Ovary (tissue), 9 donors: Measurements from ENCODE around the gene THAP12. TPM values are rescaled to one million over a fixed set of nuclear protein-coding genes. Genes with fewer than 3 reads are reported as not detected.

Experiments
- DNase-seq, 5 donors: peaks; one replicate each; pipeline ENCODE4 v3.0.0-alpha.2; 2019 to 2020
- H3K27ac ChIP-seq, 2 donors: fragments of 200-600 bp; one replicate each; pipeline versions ENCODE4 v1.5.1 to v1.8.0; 2019 to 2022
- H3K27me3 ChIP-seq: fragments of 200-600 bp; one replicate; pipeline ENCODE4 v1.8.0; 2022
- H3K36me3 ChIP-seq: fragments of 200-600 bp; sonication (generic); one replicate; pipeline ENCODE4 v1.5.1; 2019
- H3K4me1 ChIP-seq: one replicate; pipeline ENCODE4 v1.8.1; 2013; ENCODE audit warnings: mild to moderate bottlenecking, moderate library complexity; ENCODE audit not compliant: insufficient read depth
- H3K4me3 ChIP-seq: fragments of 200-600 bp; sonication (generic); one replicate; pipeline ENCODE4 v1.5.1; 2017
- H3K9me3 ChIP-seq, 2 donors: fragments of 200-600 bp in 1 of 2; sonication (generic) in 1 of 2; one replicate each; pipeline versions ENCODE4 v1.5.1 to v1.8.1; 2013 to 2019; ENCODE audit warnings: mild to moderate bottlenecking in 1 of 2, moderate library complexity in 1 of 2
- EP300 ChIP-seq: sonication (generic); formaldehyde crosslinking; IDR thresholded peaks from one replicate; pipeline ENCODE4 v1.6.1; 2017; ENCODE audit warnings: antibody characterized with exemption
- POLR2A ChIP-seq: fragments of 450-650 bp; IDR thresholded peaks from one replicate; pipeline ENCODE4 v1.6.1; 2017; ENCODE audit warnings: antibody characterized with exemption, mild to moderate bottlenecking, moderate library complexity
- WGBS, 3 donors: extraction: QIAGEN DNeasy Blood & Tissue Kit in 1 of 3; methylation state at CpG; one replicate each; pipeline versions ENCODE4 v1.1.5 to v1.1.7; 2013 to 2017; 5-methylcytosine and 5-hydroxymethylcytosine counted together
- intact Hi-C, 4 donors: fragments of 100-400 bp; cut with DNase I; formaldehyde crosslinking; loops; one replicate each; pipeline versions ENCODE4 v1.11.0 to v1.15.1; 2022 to 2023
- polyA plus RNA-seq, 2 donors: library from polyadenylated mRNA; stranded (reverse); fragments of 200-250 nt in 1 of 2; fragments of 350-450 nt in 1 of 2; fragmentation: Illumina TruSeq in 1 of 2; extraction: RNeasy Lipid Tissue Mini Kit (QIAGEN cat#74804) in 1 of 2; gene quantifications; one replicate each; pipeline ENCODE4 v1.2.3, GENCODE V29; 2013 to 2014
- total RNA-seq, 7 donors: library from RNA; depleted of rRNA in 2 of 7; stranded (reverse); fragments of >200 nt in 2 of 7; fragmentation: NEBNext Ultra II Directional in 3 of 7; extraction: Animal tissue kit (Norgen Biotek cat#: 25700) in 3 of 7; gene quantifications; one replicate each; pipeline versions ENCODE4 v1.1.0 to v1.2.4, GENCODE V29; 2016 to 2023
- TF ChIP-seq, protein P1 (sequence below), 3 donors: fragments of 450-650 bp in 2 of 3; fragments of 200-600 bp in 1 of 3; IDR thresholded peaks; one replicate each; pipeline versions ENCODE4 v1.5.1 to v1.8.0; 2016 to 2022; ENCODE audit warnings: antibody characterized with exemption in 3 of 3, mild to moderate bottlenecking in 1 of 3
- donor health status: DM: no; HTN: no; CAD: no; lungs with moderate emphysema.
- donor health status: DM: no; HTN: no; CAD: no.
- donor health status: Bipolar disorder and iron deficiency.
- donor health status: DM: yes; HTN: yes; CAD: no.
- donor health status: DM: no; HTN: no; CAD: no.
- donor health status: DM: yes; HTN: yes; CAD: no.

Gene THAP12
- total and polyA plus RNA-seq, 9 donors = 23.8 to 55.6 (median 41.6) TPM

- H3K9me3 ChIP-seq = no peaks in the 10 kb centered on the region
- 62 to 67% (median 66%) methylated on average over 4 of the region's 4 CpGs for WGBS, 3 donors
- H3K4me3 ChIP-seq = no peak overlapping the region
- TF ChIP-seq EP300 (no peak), POLR2A (no peak)
- TF ChIP-seq, protein P1, sequence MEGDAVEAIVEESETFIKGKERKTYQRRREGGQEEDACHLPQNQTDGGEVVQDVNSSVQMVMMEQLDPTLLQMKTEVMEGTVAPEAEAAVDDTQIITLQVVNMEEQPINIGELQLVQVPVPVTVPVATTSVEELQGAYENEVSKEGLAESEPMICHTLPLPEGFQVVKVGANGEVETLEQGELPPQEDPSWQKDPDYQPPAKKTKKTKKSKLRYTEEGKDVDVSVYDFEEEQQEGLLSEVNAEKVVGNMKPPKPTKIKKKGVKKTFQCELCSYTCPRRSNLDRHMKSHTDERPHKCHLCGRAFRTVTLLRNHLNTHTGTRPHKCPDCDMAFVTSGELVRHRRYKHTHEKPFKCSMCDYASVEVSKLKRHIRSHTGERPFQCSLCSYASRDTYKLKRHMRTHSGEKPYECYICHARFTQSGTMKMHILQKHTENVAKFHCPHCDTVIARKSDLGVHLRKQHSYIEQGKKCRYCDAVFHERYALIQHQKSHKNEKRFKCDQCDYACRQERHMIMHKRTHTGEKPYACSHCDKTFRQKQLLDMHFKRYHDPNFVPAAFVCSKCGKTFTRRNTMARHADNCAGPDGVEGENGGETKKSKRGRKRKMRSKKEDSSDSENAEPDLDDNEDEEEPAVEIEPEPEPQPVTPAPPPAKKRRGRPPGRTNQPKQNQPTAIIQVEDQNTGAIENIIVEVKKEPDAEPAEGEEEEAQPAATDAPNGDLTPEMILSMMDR (IDR thresholded peaks at IDR 0.05) = no peak
- no peaks in the 10 kb centered on the region for H3K36me3 ChIP-seq
- no peaks in the 10 kb centered on the region for H3K4me1 ChIP-seq
- no peak for DNase-seq
- intact Hi-C loops = no loop called here
- no peak overlapping the region for H3K27ac ChIP-seq
- no peaks in the 10 kb centered on the region for H3K27me3 ChIP-seq
These were observed 43.0 kb downstream of the THAP12 start for GRCh38 chr11:76337923-76338322.

- DNase-seq = no peak
- no peak for TF ChIP-seq POLR2A
- TF ChIP-seq, protein P1 (IDR thresholded peaks at IDR 0.05) = no peak
- no peak for TF ChIP-seq EP300
- Histone ChIP-seq H3K27me3 (no peaks in the 10 kb centered on the region), H3K27ac (no peak overlapping the region), H3K4me3 (no peak overlapping the region), H3K9me3 (no peaks in the 10 kb centered on the region), H3K4me1 (no peaks in the 10 kb centered on the region), H3K36me3 (no peaks in the 10 kb centered on the region)
- WGBS, 3 donors = 87 to 96% (median 89%) methylated on average over 1 of the region's 1 CpG
- intact Hi-C loops = no loop called here
These were observed 43.5 kb downstream of the THAP12 start for GRCh38 chr11:76337469-76337868.

DNA sequence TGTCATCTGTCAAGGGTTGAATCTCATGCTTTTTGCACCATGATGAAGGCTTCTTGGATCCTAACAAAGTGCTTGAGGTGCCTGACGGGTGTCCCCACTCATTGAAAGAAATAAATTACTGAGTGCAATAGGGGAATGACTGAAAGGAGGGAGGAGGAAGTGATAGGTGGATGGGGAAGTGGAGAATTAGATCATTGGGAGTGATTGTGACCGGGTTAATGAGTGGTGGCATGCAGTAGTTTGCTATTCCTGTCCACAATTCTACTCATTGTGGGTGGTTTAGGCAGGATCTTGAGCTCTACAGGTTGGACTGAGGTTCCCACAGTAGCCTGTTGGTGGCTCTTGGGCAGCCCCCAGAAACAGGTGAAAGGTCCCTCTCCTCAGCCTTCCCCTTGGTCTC is 44.3 kb downstream of the THAP12 start:
- WGBS, 3 donors = 81 to 93% (median 84%) methylated on average over 2 of the region's 2 CpGs
- no peak overlapping the region for H3K27ac ChIP-seq
- H3K9me3 ChIP-seq = no peaks in the 10 kb centered on the region
- H3K4me3 ChIP-seq = no peak overlapping the region
- intact Hi-C loops = no loop called here
- no peaks in the 10 kb centered on the region for H3K36me3 ChIP-seq
- DNase-seq = no peak
- H3K27me3 ChIP-seq = no peaks in the 10 kb centered on the region
- no peaks in the 10 kb centered on the region for H3K4me1 ChIP-seq
- TF ChIP-seq POLR2A = no peak

DNA sequence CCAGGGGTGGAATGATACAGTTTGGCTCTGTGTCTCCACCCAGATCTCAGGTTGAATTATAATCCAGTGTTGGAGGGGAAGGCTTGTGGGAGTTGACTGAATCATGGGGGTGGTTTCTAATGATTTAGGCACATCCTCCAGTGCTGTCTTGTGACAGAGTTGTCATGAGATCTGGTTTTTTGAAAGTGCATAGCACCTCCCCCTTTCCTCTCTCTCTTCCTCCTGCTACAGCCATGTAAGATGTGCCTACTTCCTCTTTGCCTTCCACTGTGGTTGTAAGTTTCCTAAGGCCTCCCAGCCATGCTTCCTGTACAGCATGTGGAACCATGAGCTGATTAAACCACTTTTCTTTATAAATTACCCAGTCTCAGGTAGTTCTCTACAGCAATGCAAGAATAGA is 45.1 kb downstream of the THAP12 start:
- no peak overlapping the region for H3K4me3 ChIP-seq
- TF ChIP-seq POLR2A (no peak), EP300 (no peak)
- TF ChIP-seq, protein P1 (IDR thresholded peaks at IDR 0.05) = no peak
- H3K9me3 ChIP-seq = no peaks in the 10 kb centered on the region
- DNase-seq = no peak
- no peaks in the 10 kb centered on the region for H3K36me3 ChIP-seq
- no peak overlapping the region for H3K27ac ChIP-seq
- intact Hi-C loops = no loop called here
- no peaks in the 10 kb centered on the region for H3K4me1 ChIP-seq
- no peaks in the 10 kb centered on the region for H3K27me3 ChIP-seq

- TF ChIP-seq EP300 (no peak), POLR2A (no peak)
- TF ChIP-seq, protein P1 (IDR thresholded peaks at IDR 0.05) = no peak
- 85 to 98% (median 94%) methylated on average over 5 of the region's 5 CpGs for WGBS, 3 donors
- Histone ChIP-seq H3K27me3 (no peaks in the 10 kb centered on the region), H3K27ac (no peak overlapping the region), H3K4me3 (no peak overlapping the region), H3K36me3 (no peaks in the 10 kb centered on the region), H3K4me1 (no peaks in the 10 kb centered on the region), H3K9me3 (no peaks in the 10 kb centered on the region)
- DNase-seq = no peak
- intact Hi-C loops = no loop called here
These were observed 46.0 kb downstream of the THAP12 start for GRCh38 chr11:76334826-76335389.
